GM19397 (cell line): ENCODE results near the gene VSIG10.
"Not testable (repeated sequence)": the region's sequence is repeated elsewhere in the genome, so short reads cannot be mapped to it uniquely, and the experiment has no call there.

ENCODE experiments used
- ATAC-seq: cut with Tn5 transposase; IDR thresholded peaks from one replicate; pipeline ENCODE4 v1.9.1; 2021; ENCODE audit warnings: mild to moderate bottlenecking, moderate library complexity; ENCODE audit not compliant: unreplicated experiment

Gene VSIG10

GRCh38 chr12:118107694-118108093 lies 3.9 kb upstream of the VSIG10 start:
- no peak for ATAC-seq

- ATAC-seq, result no peak
These were observed 3.2 kb upstream of the VSIG10 start for GRCh38 chr12:118107011-118107410.

GRCh38 chr12:118103201-118103600 lies 610 bp downstream of the VSIG10 start:
- ATAC-seq, result no peak

- no peak for ATAC-seq
These were observed 1.2 kb downstream of the VSIG10 start for GRCh38 chr12:118102609-118103008.

- no peak for ATAC-seq
These were observed 1.7 kb downstream of the VSIG10 start for GRCh38 chr12:118102070-118102469.

GRCh38 chr12:118101051-118101450 lies 2.8 kb downstream of the VSIG10 start:
- ATAC-seq, result no peak

GRCh38 chr12:118098911-118099671 lies 4.7 kb downstream of the VSIG10 start:
- ATAC-seq, result no peak

- ATAC-seq, result no peak
These were observed 5.4 kb downstream of the VSIG10 start for GRCh38 chr12:118098401-118098800.

GRCh38 chr12:118094039-118094438 lies 9.8 kb downstream of the VSIG10 start:
- no peak for ATAC-seq

GRCh38 chr12:118089782-118090181 lies 14.0 kb downstream of the VSIG10 start:
- ATAC-seq, result no peak

GRCh38 chr12:118082161-118082560 lies 21.6 kb downstream of the VSIG10 start:
- no peak for ATAC-seq

- not testable (repeated sequence) for ATAC-seq
These were observed 22.3 kb downstream of the VSIG10 start for GRCh38 chr12:118081521-118081920.

GRCh38 chr12:118073768-118074167 lies 30.0 kb downstream of the VSIG10 start:
- no peak for ATAC-seq

- ATAC-seq, result no peak
These were observed 33.2 kb downstream of the VSIG10 start for GRCh38 chr12:118070650-118071049.

- ATAC-seq, result no peak
These were observed 35.4 kb downstream of the VSIG10 start for GRCh38 chr12:118068445-118068844.

GRCh38 chr12:118065380-118065779 lies 38.4 kb downstream of the VSIG10 start:
- no peak for ATAC-seq

GRCh38 chr12:118064608-118065007 lies 39.2 kb downstream of the VSIG10 start:
- ATAC-seq, result no peak

- ATAC-seq, result no peak
These were observed 40.0 kb downstream of the VSIG10 start for GRCh38 chr12:118063576-118064391.

- no peak for ATAC-seq
These were observed 41.7 kb downstream of the VSIG10 start for GRCh38 chr12:118061873-118062843.

GRCh38 chr12:118061011-118061872 lies 42.6 kb downstream of the VSIG10 start, which contains the start of gene WSB2:
TSS of gene WSB2 (minus strand) at chr12:118061179. CDS start at chr12:118061048, 131 bp downstream.
- ATAC-seq, result no peak
